Fibroblast of villous mesenchyme (primary cell): ENCODE measurements around the gene PDZD2. TPM values are rescaled to one million over a fixed set of nuclear protein-coding genes. Genes with fewer than 3 reads are reported as not detected.

ENCODE experiments used
- DNase-seq: peaks from one replicate; pipeline ENCODE4 v3.0.0-alpha.2; 2010; ENCODE audit warnings: low read depth
- H3K4me3 ChIP-seq: 2 replicates; pipeline ENCODE4 v1.5.1; 2011; ENCODE audit warnings: low read depth, mild to moderate bottlenecking, low read length
- CTCF ChIP-seq: IDR thresholded peaks from 2 replicates; pipeline ENCODE4 v1.5.1; 2012; ENCODE audit warnings: low read depth, mild to moderate bottlenecking, low read length; ENCODE audit not compliant: insufficient read depth
- total RNA-seq: library from RNA; depleted of rRNA; stranded (reverse); fragments of >200 nt; gene quantifications from 2 replicates; pipeline ENCODE4 v1.2.3, GENCODE V29; 2012

The PDZD2 gene
- total RNA-seq, 1 donor: 2.6 TPM

DNA sequence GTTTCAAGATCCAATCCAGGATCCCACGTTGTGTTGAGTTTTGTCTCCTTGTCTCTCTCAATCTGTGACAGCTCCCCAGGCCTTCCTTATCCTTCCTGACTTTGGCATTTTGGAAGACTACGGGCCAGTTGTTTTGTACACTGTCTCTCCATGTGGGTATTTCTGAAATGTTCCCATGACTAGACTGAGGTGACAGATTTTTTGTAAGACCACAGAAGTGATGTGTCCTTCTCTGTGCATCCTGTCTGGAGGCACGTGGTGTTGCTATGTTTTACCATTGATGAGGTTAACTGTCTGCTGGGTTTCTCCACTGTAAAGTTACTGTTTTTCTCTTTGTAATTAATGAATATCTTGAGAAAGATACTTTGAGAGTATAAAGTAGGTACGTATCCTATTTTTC is 15.7 kb upstream of the PDZD2 start:
- no peak overlapping the region for H3K4me3 ChIP-seq
- no peak for DNase-seq
- TF ChIP-seq CTCF: no peak

GRCh38 chr5:31625394-31625793 is 13.5 kb upstream of the PDZD2 start:
- no peak overlapping the region for H3K4me3 ChIP-seq
- DNase-seq: no peak
- no peak for TF ChIP-seq CTCF

GRCh38 chr5:31626156-31626555 is 12.8 kb upstream of the PDZD2 start:
- no peak for TF ChIP-seq CTCF
- H3K4me3 ChIP-seq: no peak overlapping the region
- no peak for DNase-seq

DNA sequence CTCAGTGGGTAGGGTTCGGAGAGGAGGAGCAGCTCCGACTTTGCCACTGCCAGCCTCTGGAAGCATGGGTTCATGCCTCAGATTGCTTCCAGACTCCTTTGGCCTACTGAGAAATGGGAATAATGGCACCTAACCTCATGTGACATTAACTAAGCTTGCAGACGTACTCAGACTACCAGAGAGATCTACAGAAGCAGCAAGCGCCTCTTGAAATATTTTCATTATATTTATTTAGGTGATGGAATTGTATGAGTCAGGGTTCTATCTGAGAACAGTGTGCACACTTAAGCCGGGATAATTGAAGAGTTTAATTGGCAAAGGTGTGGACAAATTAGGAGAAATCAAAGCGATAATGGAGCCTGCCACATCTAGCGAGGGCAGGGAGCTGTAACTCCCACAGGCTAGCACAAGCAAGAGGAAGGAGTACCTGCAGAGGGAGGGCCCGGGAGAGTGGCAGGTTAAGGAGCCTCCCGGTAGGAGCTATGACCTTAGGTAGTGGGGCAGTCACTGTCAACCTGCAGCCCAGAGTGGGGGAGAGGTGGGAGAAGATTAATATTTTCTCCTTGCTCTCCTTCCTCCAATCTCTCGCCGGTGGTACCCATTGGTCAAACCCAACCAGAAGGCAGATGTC is 12.2 kb upstream of the PDZD2 start:
- TF ChIP-seq CTCF: no peak
- no peak for DNase-seq

GRCh38 chr5:31630931-31631330 is 8.0 kb upstream of the PDZD2 start:
- no peak overlapping the region for H3K4me3 ChIP-seq
- DNase-seq: no peak
- TF ChIP-seq CTCF: no peak

More for the DNA sequence above, 12.2 kb upstream of the PDZD2 start:
- H3K4me3 ChIP-seq: no peak overlapping the region

DNA sequence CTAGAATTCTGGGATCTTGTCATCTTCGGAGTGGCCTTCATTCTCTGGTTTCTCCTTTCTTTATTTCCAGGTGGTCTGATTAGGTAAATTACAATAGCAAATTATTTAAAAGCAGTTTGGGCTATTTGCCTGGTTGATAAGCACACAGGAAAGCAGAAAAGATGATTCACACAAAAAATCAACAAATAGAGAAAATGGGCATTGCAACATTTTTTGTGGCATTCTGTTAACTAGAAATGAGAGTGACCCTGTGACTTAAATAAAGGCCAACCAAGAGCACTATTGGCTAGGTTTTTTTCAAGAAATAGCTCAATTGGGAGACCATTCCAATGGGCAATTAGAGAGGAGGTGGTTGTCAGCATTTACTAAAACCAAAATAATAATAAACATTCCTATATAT is 6.5 kb upstream of the PDZD2 start:
- no peak for TF ChIP-seq CTCF
- no peak overlapping the region for H3K4me3 ChIP-seq
- no peak for DNase-seq

DNA sequence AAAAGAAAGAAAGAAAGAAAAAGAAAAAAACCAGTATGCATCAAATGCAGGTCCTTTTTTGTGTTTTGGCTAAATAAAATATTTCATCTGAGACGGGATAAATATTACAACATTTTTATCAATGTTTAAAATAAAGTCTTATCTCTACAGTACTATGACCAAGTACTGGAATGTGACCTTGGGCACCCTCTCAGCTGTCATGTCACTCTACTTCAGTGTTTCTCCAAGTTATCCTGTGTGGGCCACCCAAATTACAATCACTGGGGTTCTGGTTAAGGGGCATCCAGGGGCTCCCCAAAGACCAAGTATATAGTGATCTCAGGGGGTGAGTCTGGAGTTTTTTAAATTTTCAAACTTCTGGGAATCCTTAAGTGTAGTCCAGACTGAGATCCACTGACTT is 3.5 kb upstream of the PDZD2 start:
- no peak for TF ChIP-seq CTCF
- no peak overlapping the region for H3K4me3 ChIP-seq
- no peak for DNase-seq
